Spleen (tissue), 11 donors: ENCODE data around the gene KDM6B. TPM values are rescaled to one million over a fixed set of nuclear protein-coding genes. Genes with fewer than 3 reads are reported as not detected.

Experiments used
- DNase-seq: peaks from one replicate; pipeline ENCODE4 v3.0.0-alpha.2; 2020
- H3K27ac ChIP-seq, 8 donors: fragments of 200-600 bp; sonication (generic) in 7 of 8; 1 replicate in 4 of 8; 2 replicates in 4 of 8; pipeline versions ENCODE4 v1.5.0 to v1.8.0; 2016 to 2021; ENCODE audit warnings: inconsistent platforms in 4 of 8, mild to moderate bottlenecking in 4 of 8, moderate library complexity in 1 of 8
- H3K27me3 ChIP-seq, 7 donors: fragments of 200-600 bp; sonication (generic) in 6 of 7; replicated peaks in 1 of 7; 1 replicate in 4 of 7; 2 replicates in 3 of 7; pipeline versions ENCODE4 v1.5.0 to v1.8.0; 2016 to 2021; ENCODE audit warnings: inconsistent platforms in 3 of 7, mild to moderate bottlenecking in 1 of 7
- H3K36me3 ChIP-seq, 6 donors: fragments of 200-600 bp; sonication (generic) in 5 of 6; 1 replicate in 4 of 6; 2 replicates in 2 of 6; pipeline versions ENCODE4 v1.5.0 to v1.8.0; 2016 to 2021; ENCODE audit warnings: inconsistent platforms in 2 of 6
- H3K4me1 ChIP-seq, 6 donors: fragments of 200-600 bp; sonication (generic) in 5 of 6; 1 replicate in 3 of 6; 2 replicates in 3 of 6; pipeline versions ENCODE4 v1.5.0 to v1.8.0; 2016 to 2021; ENCODE audit warnings: inconsistent platforms in 3 of 6
- H3K4me3 ChIP-seq, 8 donors: fragments of 200-600 bp; sonication (generic) in 7 of 8; 1 replicate in 4 of 8; 2 replicates in 4 of 8; pipeline versions ENCODE4 v1.5.0 to v1.8.0; 2016 to 2021; ENCODE audit warnings: inconsistent platforms in 4 of 8, mild to moderate bottlenecking in 4 of 8, moderate library complexity in 2 of 8
- H3K9me3 ChIP-seq, 8 donors: fragments of 200-600 bp; sonication (generic) in 7 of 8; 1 replicate in 4 of 8; 2 replicates in 4 of 8; pipeline versions ENCODE4 v1.5.0 to v1.8.0; 2016 to 2021; ENCODE audit warnings: inconsistent platforms in 4 of 8
- CTCF ChIP-seq, 11 experiments: fragments of 200-600 bp in 7 of 11; fragments of 450-650 bp in 4 of 11; sonication (generic) in 4 of 11; IDR thresholded peaks in 8 of 11; conservative IDR thresholded peaks in 3 of 11; 1 replicate in 7 of 11; 2 replicates in 4 of 11; pipeline versions ENCODE4 v1.4.0 to v1.8.0; 2016 to 2021; ENCODE audit warnings: antibody characterized with exemption in 11 of 11, inconsistent platforms in 4 of 11, mild to moderate bottlenecking in 1 of 11
- POLR2A ChIP-seq, 3 donors: fragments of 450-650 bp; IDR thresholded peaks; one replicate each; pipeline ENCODE4 v1.5.1; 2017; ENCODE audit warnings: antibody characterized with exemption in 3 of 3, mild to moderate bottlenecking in 1 of 3
- POLR2AphosphoS5 ChIP-seq, 3 donors: sonication (generic); formaldehyde crosslinking; IDR thresholded peaks; one replicate each; pipeline ENCODE4 v1.5.1; 2017; ENCODE audit warnings: antibody characterized with exemption in 3 of 3
- WGBS, 5 donors: extraction: QIAGEN DNeasy Blood & Tissue Kit in 3 of 5; methylation state at CpG; one replicate each; pipeline versions ENCODE4 v1.1.5 to v1.1.7; 2013 to 2018; 5-methylcytosine and 5-hydroxymethylcytosine counted together
- intact Hi-C: fragments of 100-400 bp; cut with DNase I; formaldehyde crosslinking; loops from one replicate; pipeline ENCODE4 v1.15.0; 2023; ENCODE audit warnings: low total_unique reads
- polyA plus RNA-seq, 3 donors: library from polyadenylated mRNA; stranded (reverse); fragments of 200-250 nt; gene quantifications; one replicate each; pipeline ENCODE4 v1.2.1, GENCODE V29; 2013
- total RNA-seq, 7 donors: library from RNA; depleted of rRNA in 3 of 7; stranded (reverse); fragments of >200 nt in 3 of 7; fragmentation: NEBNext Ultra II Directional in 4 of 7; extraction: Animal tissue kit (Norgen Biotek cat#: 25700) in 4 of 7; gene quantifications; one replicate each; pipeline versions ENCODE4 v1.1.0 to v1.2.1, GENCODE V29; 2016 to 2021
- donor health status: healthy with polysubstance abuse.
- donor health status: DM: no; HTN: no; CAD: no; lungs with moderate emphysema.
- donor health status: DM: no; HTN: no; CAD: no.
- donor health status: Bipolar disorder and iron deficiency.
- donor health status: healthy.
- donor health status: DM: no; HTN: no; CAD: no.
- donor health status: DM: yes; HTN: yes; CAD: no.

The KDM6B gene
- total and polyA plus RNA-seq, 10 donors = 2.9 to 110 (median 48.8) TPM

- DNase-seq = no peak
- peaks cover 0 to 5% (median 0%) of the 10 kb centered on the region in 6 donors for H3K4me1 ChIP-seq
- 90 to 92% (median 92%) methylated on average over 20 of the region's 20 CpGs for WGBS, 5 donors
Observed at GRCh38 chr17:7823581-7824001, 10.4 kb upstream of the KDM6B start.

GRCh38 chr17:7824021-7824924, 9.7 kb upstream of the KDM6B start:
- Histone ChIP-seq H3K9me3 (no peaks in the 10 kb centered on the region), H3K27ac (no peak overlapping the region), H3K4me1 (peaks cover 0 to 5% (median 0%) of the 10 kb centered on the region in 6 donors), H3K36me3 (no peaks in the 10 kb centered on the region), H3K27me3 (peaks cover 0 to 3% (median 0%) of the 10 kb centered on the region in 7 donors), H3K4me3 (no peak overlapping the region)
- WGBS, 5 donors = 83 to 92% (median 87%) methylated on average over 8 to 9 of the region's 9 CpGs
- peak; percentile 59 for DNase-seq
- intact Hi-C loops = loop anchor here (5.0 to 10.0 kb wide), 2 partner anchors 163 to 231 kb away; no protein-coding TSS in a partner anchor
- TF ChIP-seq POLR2A (IDR thresholded peaks at IDR 0.05) = no peak
- no peak for TF ChIP-seq POLR2AphosphoS5 (IDR thresholded peaks at IDR 0.05)
- TF ChIP-seq CTCF (IDR thresholded peaks at IDR 0.05 in 8 of 11, conservative IDR thresholded peaks at IDR 0.05 in 3 of 11) = no peak

More at GRCh38 chr17:7823581-7824001, 10.4 kb upstream of the KDM6B start:
- Histone ChIP-seq H3K27ac (no peak overlapping the region), H3K4me3 (no peak overlapping the region), H3K9me3 (no peaks in the 10 kb centered on the region), H3K36me3 (no peaks in the 10 kb centered on the region), H3K27me3 (peaks cover 0 to 3% (median 0%) of the 10 kb centered on the region in 7 donors)
- intact Hi-C loops = loop anchor here (5.0 to 10.0 kb wide), 2 partner anchors 164 to 231 kb away; no protein-coding TSS in a partner anchor
- no peak for TF ChIP-seq CTCF (IDR thresholded peaks at IDR 0.05 in 8 of 11, conservative IDR thresholded peaks at IDR 0.05 in 3 of 11)
- no peak for TF ChIP-seq POLR2A (IDR thresholded peaks at IDR 0.05)
- TF ChIP-seq POLR2AphosphoS5 (IDR thresholded peaks at IDR 0.05) = no peak

- 47 to 59% (median 57%) methylated on average over 12 of the region's 12 CpGs for WGBS, 5 donors
- intact Hi-C loops = loop anchor here (5.0 to 10.0 kb wide), 2 partner anchors 37 to 229 kb away; no protein-coding TSS in a partner anchor
- TF ChIP-seq POLR2A (IDR thresholded peaks at IDR 0.05) = no peak
- TF ChIP-seq POLR2AphosphoS5 (IDR thresholded peaks at IDR 0.05) = no peak
- no peak for TF ChIP-seq CTCF (IDR thresholded peaks at IDR 0.05 in 8 of 11, conservative IDR thresholded peaks at IDR 0.05 in 3 of 11)
- no peaks in the 10 kb centered on the region for H3K9me3 ChIP-seq
- no peaks in the 10 kb centered on the region for H3K36me3 ChIP-seq
- peak; percentile 15 for DNase-seq
- H3K27ac ChIP-seq = no peak overlapping the region
- H3K4me1 ChIP-seq = peaks cover 0 to 5% (median 0%) of the 10 kb centered on the region in 6 donors
- H3K27me3 ChIP-seq = peaks cover 0 to 6% (median 0%) of the 10 kb centered on the region in 7 donors
- no peak overlapping the region for H3K4me3 ChIP-seq
Observed at GRCh38 chr17:7825206-7825990, 8.6 kb upstream of the KDM6B start.
